CD8-positive, alpha-beta memory T cell (primary cell): ENCODE measurements around the gene DNAJB1. TPM values are rescaled to one million over a fixed set of nuclear protein-coding genes. Genes with fewer than 3 reads are reported as not detected.
A peak's percentile ranks its signal among the peaks of the same experiment; 100 is the strongest.

Experiments
- CTCF ChIA-PET: fragments of 350-600 bp; sonication (Branson Sonifier 250); formaldehyde crosslinking; loops from one replicate; lab custom pipeline; 2021; ENCODE audit warnings: antibody characterized with exemption; lab: Charles Lee
- POLR2A ChIA-PET: fragments of 350-600 bp; sonication (Branson Sonifier 250); formaldehyde crosslinking; loops from one replicate; lab custom pipeline; 2021; ENCODE audit warnings: antibody characterized with exemption; lab: Charles Lee
- DNase-seq, 5 donors: peaks; one replicate each; pipeline versions ENCODE4 v3.0.0 to v3.0.0-alpha.2; 2020 to 2022; ENCODE audit warnings: mixed read lengths in 1 of 5
- H3K27ac ChIP-seq: one replicate; pipeline ENCODE4 v1.7.0; 2013; ENCODE audit warnings: low read depth, mild to moderate bottlenecking, low read length, moderate library complexity
- H3K27me3 ChIP-seq: 2 replicates; pipeline ENCODE4 v1.7.0; 2013; ENCODE audit warnings: low read length, mild to moderate bottlenecking; ENCODE audit not compliant: insufficient read depth, poor library complexity, severe bottlenecking
- H3K36me3 ChIP-seq: 2 replicates; pipeline ENCODE4 v1.7.0; 2013; ENCODE audit warnings: mild to moderate bottlenecking, low read length, moderate library complexity; ENCODE audit not compliant: insufficient read depth
- H3K4me1 ChIP-seq: 2 replicates; pipeline ENCODE4 v1.7.0; 2013; ENCODE audit warnings: mild to moderate bottlenecking, low read length, moderate library complexity; ENCODE audit not compliant: insufficient read depth
- H3K4me3 ChIP-seq: 2 replicates; pipeline ENCODE4 v1.7.0; 2013; ENCODE audit warnings: mild to moderate bottlenecking, low read length
- H3K9me3 ChIP-seq: 2 replicates; pipeline ENCODE4 v1.7.0; 2013; ENCODE audit warnings: mild to moderate bottlenecking, low read length
- H3K27ac Mint-ChIP-seq, 8 donors: one replicate each; pipeline ENCODE4 v1.8.0; 2020 to 2021; ENCODE audit warnings: mixed read lengths in 8 of 8, mild to moderate bottlenecking in 6 of 8, inconsistent platforms in 3 of 8, moderate library complexity in 3 of 8
- H3K27me3 Mint-ChIP-seq, 2 donors: one replicate each; pipeline ENCODE4 v1.8.0; 2020 to 2021; ENCODE audit warnings: mixed read lengths in 2 of 2, mild to moderate bottlenecking in 1 of 2, moderate library complexity in 1 of 2
- H3K36me3 Mint-ChIP-seq, 3 donors: one replicate each; pipeline ENCODE4 v1.8.0; 2020 to 2021; ENCODE audit warnings: mixed read lengths in 3 of 3, inconsistent platforms in 1 of 3, mild to moderate bottlenecking in 1 of 3
- H3K4me1 Mint-ChIP-seq, 3 donors: one replicate each; pipeline ENCODE4 v1.8.0; 2020 to 2021; ENCODE audit warnings: mixed read lengths in 3 of 3, inconsistent platforms in 1 of 3, mild to moderate bottlenecking in 1 of 3
- H3K4me3 Mint-ChIP-seq, 7 donors: one replicate each; pipeline ENCODE4 v1.8.0; 2020 to 2021; ENCODE audit warnings: mixed read lengths in 7 of 7, mild to moderate bottlenecking in 6 of 7, moderate library complexity in 4 of 7, inconsistent platforms in 2 of 7
- H3K9me3 Mint-ChIP-seq, 5 donors: one replicate each; pipeline ENCODE4 v1.8.0; 2020 to 2022; ENCODE audit warnings: mixed read lengths in 5 of 5, mild to moderate bottlenecking in 3 of 5, moderate library complexity in 2 of 5, inconsistent platforms in 1 of 5
- polyA plus RNA-seq: library from polyadenylated mRNA; unstranded; fragments of 300-500 nt; fragmentation: Illumina TruSeq; gene quantifications from one replicate; pipeline ENCODE4 v1.2.3, GENCODE V29; 2021
- total RNA-seq, 2 experiments: library from RNA; stranded (reverse); gene quantifications; one replicate each; pipeline ENCODE4 v1.2.3, GENCODE V29; 2021

Gene DNAJB1
- total and polyA plus RNA-seq, 3 experiments from 2014 or later = 98.6 to 385 (median 103) TPM

GRCh38 chr19:14514215-14514863 lies 3.9 kb downstream of the DNAJB1 start:
- H3K36me3 ChIP-seq = peaks cover 35% of the 10 kb centered on the region

GRCh38 chr19:14512406-14512961 lies 5.7 kb downstream of the DNAJB1 start:
- Histone ChIP-seq H3K4me1 (peaks cover 57% of the 10 kb centered on the region), H3K27ac (no peak overlapping the region), H3K9me3 (no peaks in the 10 kb centered on the region), H3K4me3 (no peak overlapping the region), H3K27me3 (no peaks in the 10 kb centered on the region), H3K36me3 (peaks cover 35% of the 10 kb centered on the region)
- H3K27ac Mint-ChIP-seq = peak overlapping the region in 2 of 8 donors; percentile 50 to 97
- H3K4me1 Mint-ChIP-seq = peaks cover 46 to 56% (median 47%) of the 10 kb centered on the region in 3 donors
- no peaks in the 10 kb centered on the region for H3K9me3 Mint-ChIP-seq
- peak in 1 of 5 donors; percentile 11 for DNase-seq
- POLR2A ChIA-PET = interaction anchor here (0.6 kb wide), 2 partner anchors 20 to 89 kb away, joined by 4 to 11 read pairs; no protein-coding TSS in a partner anchor
- peaks cover 0 to 11% of the 10 kb centered on the region in 2 donors for H3K27me3 Mint-ChIP-seq
- H3K36me3 Mint-ChIP-seq = peaks cover 17 to 46% (median 25%) of the 10 kb centered on the region in 3 donors
- peak overlapping the region in 2 of 7 donors; percentile 25 to 40 for H3K4me3 Mint-ChIP-seq
- CTCF ChIA-PET = interaction anchor here (1.0 to 1.9 kb wide), 2 partner anchors 39 to 47 kb away, joined by 3 to 5 read pairs; no protein-coding TSS in a partner anchor

More at GRCh38 chr19:14514215-14514863, 3.9 kb downstream of the DNAJB1 start:
- ChIA-PET CTCF (interaction anchor here (0.5 to 1.7 kb wide), 5 partner anchors 9 to 42 kb away, joined by 3 to 6 read pairs (median 3); no protein-coding TSS in a partner anchor), POLR2A (interaction anchor here (1.0 to 9.7 kb wide), 3 partner anchors 8 to 16 kb away, joined by 3 to 175 read pairs (median 6); no protein-coding TSS in a partner anchor)
- DNase-seq = peak in 1 of 5 donors; percentile 13
- peaks cover 17 to 49% (median 25%) of the 10 kb centered on the region in 3 donors for H3K36me3 Mint-ChIP-seq
- peaks cover 0 to 15% of the 10 kb centered on the region in 2 donors for H3K27me3 Mint-ChIP-seq
- H3K9me3 Mint-ChIP-seq = no peaks in the 10 kb centered on the region
- peak overlapping the region in 6 of 8 donors; percentile 25 to 97 (median 66) for H3K27ac Mint-ChIP-seq
- no peaks in the 10 kb centered on the region for H3K27me3 ChIP-seq
- peak overlapping the region; percentile 63 to 98 (median 95) for H3K4me3 Mint-ChIP-seq
- H3K9me3 ChIP-seq = no peaks in the 10 kb centered on the region
- no peak overlapping the region for H3K27ac ChIP-seq
- no peak overlapping the region for H3K4me3 ChIP-seq
- peaks cover 51% of the 10 kb centered on the region for H3K4me1 ChIP-seq
- peaks cover 44 to 55% (median 47%) of the 10 kb centered on the region in 3 donors for H3K4me1 Mint-ChIP-seq

GRCh38 chr19:14511229-14511593 lies 7.0 kb downstream of the DNAJB1 start:
- Mint-ChIP-seq H3K36me3 (peaks cover 11 to 33% (median 17%) of the 10 kb centered on the region in 3 donors), H3K4me3 (peak overlapping the region in 1 of 7 donors; percentile 22), H3K4me1 (peaks cover 44 to 61% (median 49%) of the 10 kb centered on the region in 3 donors), H3K27ac (peak overlapping the region in 4 of 8 donors; percentile 41 to 92 (median 52)), H3K9me3 (no peaks in the 10 kb centered on the region), H3K27me3 (peaks cover 0 to 4% of the 10 kb centered on the region in 2 donors)
- H3K36me3 ChIP-seq = peaks cover 24% of the 10 kb centered on the region
- ChIA-PET CTCF (interaction anchor here (1.9 kb wide), 2 partner anchors 40 to 45 kb away, joined by 4 to 5 read pairs; no protein-coding TSS in a partner anchor), POLR2A (interaction anchor here (0.5 kb wide), 1 partner anchor 82 kb away, joined by 3 read pairs; no protein-coding TSS in a partner anchor)
- H3K4me3 ChIP-seq = no peak overlapping the region
- no peaks in the 10 kb centered on the region for H3K27me3 ChIP-seq
- no peaks in the 10 kb centered on the region for H3K9me3 ChIP-seq
- no peak overlapping the region for H3K27ac ChIP-seq
- DNase-seq = no peak
- H3K4me1 ChIP-seq = peaks cover 61% of the 10 kb centered on the region

GRCh38 chr19:14510311-14511228 lies 7.6 kb downstream of the DNAJB1 start:
- Mint-ChIP-seq H3K4me3 (peak overlapping the region in 2 of 7 donors; percentile 19 to 68), H3K9me3 (no peaks in the 10 kb centered on the region), H3K27ac (peak overlapping the region in 2 of 8 donors; percentile 61 to 92), H3K36me3 (peaks cover 8 to 27% (median 10%) of the 10 kb centered on the region in 3 donors), H3K27me3 (peaks cover 0 to 2% of the 10 kb centered on the region in 2 donors), H3K4me1 (peaks cover 43 to 61% (median 49%) of the 10 kb centered on the region in 3 donors)
- peaks cover 61% of the 10 kb centered on the region for H3K4me1 ChIP-seq
- H3K27me3 ChIP-seq = no peaks in the 10 kb centered on the region
- H3K27ac ChIP-seq = no peak overlapping the region
- ChIA-PET CTCF (interaction anchor here (0.7 to 1.9 kb wide), 4 partner anchors 9 to 173 kb away, joined by 3 to 5 read pairs (median 4); no protein-coding TSS in a partner anchor), POLR2A (interaction anchor here (0.6 to 1.8 kb wide), 6 partner anchors 8 to 1566 kb away, joined by 3 to 15 read pairs (median 6); partner anchors contain the start of gene DNAJB1)
- H3K36me3 ChIP-seq = peaks cover 18% of the 10 kb centered on the region
- no peaks in the 10 kb centered on the region for H3K9me3 ChIP-seq
- H3K4me3 ChIP-seq = no peak overlapping the region
- no peak for DNase-seq

- no peaks in the 10 kb centered on the region for H3K27me3 ChIP-seq
- no peaks in the 10 kb centered on the region for H3K9me3 ChIP-seq
- POLR2A ChIA-PET = interaction anchor here (1.1 to 5.2 kb wide), 5 partner anchors 10 to 64 kb away, joined by 3 to 175 read pairs (median 8); partner anchors contain the start of genes DNAJB1, NDUFB7 and TECR
- H3K27ac ChIP-seq = peak overlapping the region; percentile 25
- peaks cover 32 to 59% (median 51%) of the 10 kb centered on the region in 3 donors for H3K4me1 Mint-ChIP-seq
- H3K4me3 ChIP-seq = no peak overlapping the region
- peaks cover 56% of the 10 kb centered on the region for H3K4me1 ChIP-seq
- peaks cover 0 to 2% of the 10 kb centered on the region in 2 donors for H3K27me3 Mint-ChIP-seq
- peak in 1 of 5 donors; percentile 22 for DNase-seq
- H3K9me3 Mint-ChIP-seq = no peaks in the 10 kb centered on the region
- peaks cover 0 to 2% (median 0%) of the 10 kb centered on the region in 3 donors for H3K36me3 Mint-ChIP-seq
- H3K27ac Mint-ChIP-seq = peak overlapping the region; percentile 87 to 98 (median 93)
- peak overlapping the region in 6 of 7 donors; percentile 61 to 85 (median 71) for H3K4me3 Mint-ChIP-seq
- CTCF ChIA-PET = interaction anchor here (1.1 to 5.3 kb wide), 11 partner anchors 10 to 76 kb away, joined by 3 to 65 read pairs (median 5); partner anchors contain the start of gene DNAJB1
- no peaks in the 10 kb centered on the region for H3K36me3 ChIP-seq
Measured at GRCh38 chr19:14507704-14508542, 10.3 kb downstream of the DNAJB1 start.

- Mint-ChIP-seq H3K4me1 (peaks cover 32 to 55% (median 48%) of the 10 kb centered on the region in 3 donors), H3K27ac (peak overlapping the region; percentile 88 to 98 (median 93)), H3K27me3 (no peaks in the 10 kb centered on the region), H3K4me3 (peak overlapping the region; percentile 29 to 75 (median 37)), H3K36me3 (no peaks in the 10 kb centered on the region), H3K9me3 (no peaks in the 10 kb centered on the region)
- Histone ChIP-seq H3K27me3 (no peaks in the 10 kb centered on the region), H3K27ac (peak overlapping the region; percentile 25), H3K9me3 (no peaks in the 10 kb centered on the region), H3K4me3 (peak overlapping the region; percentile 37), H3K36me3 (no peaks in the 10 kb centered on the region), H3K4me1 (peaks cover 55% of the 10 kb centered on the region)
- POLR2A ChIA-PET = interaction anchor here (1.1 to 5.2 kb wide), 4 partner anchors 10 to 45 kb away, joined by 3 to 175 read pairs (median 6); partner anchors contain the start of gene DNAJB1
- CTCF ChIA-PET = interaction anchor here (0.7 to 5.3 kb wide), 26 partner anchors 9 to 369 kb away, joined by 3 to 65 read pairs (median 7); partner anchors contain the start of genes ASF1B, DNAJB1, GIPC1 and NDUFB7
- peak; percentile 63 to 84 (median 66) for DNase-seq
Measured at GRCh38 chr19:14505488-14506239, 12.5 kb downstream of the DNAJB1 start.
